K562 (cell line): Measurements from ENCODE around the gene MAN1A1. TPM values are rescaled to one million over a fixed set of nuclear protein-coding genes. Genes with fewer than 3 reads are reported as not detected.

ENCODE experiments used
- SMC3 ChIP-seq: conservative IDR thresholded peaks from 2 replicates; pipeline ENCODE4 v1.6.1; 2011; ENCODE audit warnings: low read depth, low read length, improper control_type of control experiment; ENCODE audit not compliant: insufficient read depth
- SPI1 ChIP-seq: IDR thresholded peaks from 2 replicates; pipeline ENCODE4 v1.6.1; 2011; ENCODE audit warnings: low read depth, low read length, control low read depth, borderline replicate concordance
- polyA plus RNA-seq, 8 experiments: library from polyadenylated mRNA; depleted of rRNA in 4 of 8; stranded (reverse) in 5 of 8; unstranded in 3 of 8; fragments of >200 nt; fragmentation: Nextera tagmentation in 2 of 8; fragmentation: Illumina TruSeq in 1 of 8; extraction: Ambion mirVana in 2 of 8; extraction: Trizol in 1 of 8; gene quantifications; 2 replicates each; pipeline versions ENCODE4 v1.2.1 to v1.2.3, GENCODE V29; 2011 to 2014; ENCODE audit warnings: inconsistent platforms in 1 of 8, missing spikeins in 1 of 8
- total RNA-seq, 7 experiments: library from RNA; depleted of rRNA in 6 of 7; stranded (reverse); fragments of >200 nt in 6 of 7; fragmentation: Illumina TruSeq in 2 of 7; extraction: Trizol in 2 of 7; gene quantifications; 2 replicates each; pipeline versions ENCODE4 v1.2.1 to v1.2.3, GENCODE V29; 2011 to 2021; ENCODE audit warnings: low replicate concordance in 1 of 7
- TF ChIP-seq, protein P1 (sequence below), 2 experiments: fragments of 450-650 bp; formaldehyde crosslinking in 1 of 2; IDR thresholded peaks; 2 replicates each; pipeline versions ENCODE4 v1.4.0 to v1.6.1; 2014 to 2020; ENCODE audit warnings: mild to moderate bottlenecking in 2 of 2, borderline replicate concordance in 1 of 2, low read depth in 1 of 2
- TF ChIP-seq, protein P2 (sequence below): fragments of 200-800 bp; sonication (Bioruptor generic); IDR thresholded peaks from 2 replicates; pipeline ENCODE4 v1.6.1; 2016; ENCODE audit warnings: missing genetic modification characterization, missing compliant biosample characterization

The MAN1A1 gene
- total and polyA plus RNA-seq, 9 of the 15 experiments (the other 6 are each of a cell fraction or from before 2014, with no cell fraction given), result 24.5 to 78.4 (median 59.7) TPM

GRCh38 chr6:119129148-119129967 lies 220.2 kb downstream of the MAN1A1 start (continued):
- TF ChIP-seq, protein P1, sequence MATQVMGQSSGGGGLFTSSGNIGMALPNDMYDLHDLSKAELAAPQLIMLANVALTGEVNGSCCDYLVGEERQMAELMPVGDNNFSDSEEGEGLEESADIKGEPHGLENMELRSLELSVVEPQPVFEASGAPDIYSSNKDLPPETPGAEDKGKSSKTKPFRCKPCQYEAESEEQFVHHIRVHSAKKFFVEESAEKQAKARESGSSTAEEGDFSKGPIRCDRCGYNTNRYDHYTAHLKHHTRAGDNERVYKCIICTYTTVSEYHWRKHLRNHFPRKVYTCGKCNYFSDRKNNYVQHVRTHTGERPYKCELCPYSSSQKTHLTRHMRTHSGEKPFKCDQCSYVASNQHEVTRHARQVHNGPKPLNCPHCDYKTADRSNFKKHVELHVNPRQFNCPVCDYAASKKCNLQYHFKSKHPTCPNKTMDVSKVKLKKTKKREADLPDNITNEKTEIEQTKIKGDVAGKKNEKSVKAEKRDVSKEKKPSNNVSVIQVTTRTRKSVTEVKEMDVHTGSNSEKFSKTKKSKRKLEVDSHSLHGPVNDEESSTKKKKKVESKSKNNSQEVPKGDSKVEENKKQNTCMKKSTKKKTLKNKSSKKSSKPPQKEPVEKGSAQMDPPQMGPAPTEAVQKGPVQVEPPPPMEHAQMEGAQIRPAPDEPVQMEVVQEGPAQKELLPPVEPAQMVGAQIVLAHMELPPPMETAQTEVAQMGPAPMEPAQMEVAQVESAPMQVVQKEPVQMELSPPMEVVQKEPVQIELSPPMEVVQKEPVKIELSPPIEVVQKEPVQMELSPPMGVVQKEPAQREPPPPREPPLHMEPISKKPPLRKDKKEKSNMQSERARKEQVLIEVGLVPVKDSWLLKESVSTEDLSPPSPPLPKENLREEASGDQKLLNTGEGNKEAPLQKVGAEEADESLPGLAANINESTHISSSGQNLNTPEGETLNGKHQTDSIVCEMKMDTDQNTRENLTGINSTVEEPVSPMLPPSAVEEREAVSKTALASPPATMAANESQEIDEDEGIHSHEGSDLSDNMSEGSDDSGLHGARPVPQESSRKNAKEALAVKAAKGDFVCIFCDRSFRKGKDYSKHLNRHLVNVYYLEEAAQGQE (IDR thresholded peaks at IDR 0.05; ENCODE audit: borderline replicate concordance), result peak; percentile 73
- TF ChIP-seq, protein P1 (CRISPR knock-in tag; IDR thresholded peaks at IDR 0.05; ENCODE audit: low read depth), result no peak
- no peak for TF ChIP-seq SPI1
- TF ChIP-seq, protein P2, sequence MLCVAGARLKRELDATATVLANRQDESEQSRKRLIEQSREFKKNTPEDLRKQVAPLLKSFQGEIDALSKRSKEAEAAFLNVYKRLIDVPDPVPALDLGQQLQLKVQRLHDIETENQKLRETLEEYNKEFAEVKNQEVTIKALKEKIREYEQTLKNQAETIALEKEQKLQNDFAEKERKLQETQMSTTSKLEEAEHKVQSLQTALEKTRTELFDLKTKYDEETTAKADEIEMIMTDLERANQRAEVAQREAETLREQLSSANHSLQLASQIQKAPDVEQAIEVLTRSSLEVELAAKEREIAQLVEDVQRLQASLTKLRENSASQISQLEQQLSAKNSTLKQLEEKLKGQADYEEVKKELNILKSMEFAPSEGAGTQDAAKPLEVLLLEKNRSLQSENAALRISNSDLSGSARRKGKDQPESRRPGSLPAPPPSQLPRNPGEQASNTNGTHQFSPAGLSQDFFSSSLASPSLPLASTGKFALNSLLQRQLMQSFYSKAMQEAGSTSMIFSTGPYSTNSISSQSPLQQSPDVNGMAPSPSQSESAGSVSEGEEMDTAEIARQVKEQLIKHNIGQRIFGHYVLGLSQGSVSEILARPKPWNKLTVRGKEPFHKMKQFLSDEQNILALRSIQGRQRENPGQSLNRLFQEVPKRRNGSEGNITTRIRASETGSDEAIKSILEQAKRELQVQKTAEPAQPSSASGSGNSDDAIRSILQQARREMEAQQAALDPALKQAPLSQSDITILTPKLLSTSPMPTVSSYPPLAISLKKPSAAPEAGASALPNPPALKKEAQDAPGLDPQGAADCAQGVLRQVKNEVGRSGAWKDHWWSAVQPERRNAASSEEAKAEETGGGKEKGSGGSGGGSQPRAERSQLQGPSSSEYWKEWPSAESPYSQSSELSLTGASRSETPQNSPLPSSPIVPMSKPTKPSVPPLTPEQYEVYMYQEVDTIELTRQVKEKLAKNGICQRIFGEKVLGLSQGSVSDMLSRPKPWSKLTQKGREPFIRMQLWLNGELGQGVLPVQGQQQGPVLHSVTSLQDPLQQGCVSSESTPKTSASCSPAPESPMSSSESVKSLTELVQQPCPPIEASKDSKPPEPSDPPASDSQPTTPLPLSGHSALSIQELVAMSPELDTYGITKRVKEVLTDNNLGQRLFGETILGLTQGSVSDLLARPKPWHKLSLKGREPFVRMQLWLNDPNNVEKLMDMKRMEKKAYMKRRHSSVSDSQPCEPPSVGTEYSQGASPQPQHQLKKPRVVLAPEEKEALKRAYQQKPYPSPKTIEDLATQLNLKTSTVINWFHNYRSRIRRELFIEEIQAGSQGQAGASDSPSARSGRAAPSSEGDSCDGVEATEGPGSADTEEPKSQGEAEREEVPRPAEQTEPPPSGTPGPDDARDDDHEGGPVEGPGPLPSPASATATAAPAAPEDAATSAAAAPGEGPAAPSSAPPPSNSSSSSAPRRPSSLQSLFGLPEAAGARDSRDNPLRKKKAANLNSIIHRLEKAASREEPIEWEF (CRISPR knock-in tag), result no peak
- peak; percentile 64 for TF ChIP-seq SMC3
